ENCODE data around the gene ACKR2. TPM values are rescaled to one million over a fixed set of nuclear protein-coding genes. Genes with fewer than 3 reads are reported as not detected.

Gene ACKR2
- total RNA-seq, 4 donors from 2014 or later = 5.6 to 15.3 (median 10.7) TPM

DNA sequence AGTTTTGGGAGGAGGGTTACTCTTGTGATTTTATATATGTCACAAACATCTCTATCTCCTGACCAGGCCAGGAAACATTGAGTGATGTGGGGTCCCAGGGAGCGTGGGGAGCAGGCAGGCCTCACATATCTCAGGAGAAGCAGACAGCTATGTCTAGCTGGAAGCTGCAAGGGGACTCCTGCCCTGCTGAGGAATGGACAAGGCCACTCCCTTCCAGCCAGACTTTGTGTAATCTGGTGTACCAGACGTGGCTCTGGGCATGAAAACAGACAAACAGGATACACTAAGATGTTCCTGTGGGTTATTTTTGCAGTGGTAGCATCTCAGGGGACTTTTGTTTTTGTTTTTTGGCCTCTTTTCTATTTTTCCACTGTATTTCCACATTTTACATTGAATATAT, 43.2 kb downstream of the ACKR2 start:
- H3K4me1 ChIP-seq = peaks cover 0 to 9% of the 10 kb centered on the region in 2 donors
- 58 to 77% methylated on average over 2 of the region's 2 CpGs for WGBS, 2 donors
- H3K36me3 ChIP-seq = no peaks in the 10 kb centered on the region
- peak overlapping the region; percentile 24 to 53 (median 42) for H3K27ac ChIP-seq
- intact Hi-C loops (cut with DNase I) = no loop called here
- H3K4me3 ChIP-seq (replicated peaks in 1 of 3) = no peak overlapping the region
- DNase-seq = no peak
- TF ChIP-seq POLR2A (IDR thresholded peaks at IDR 0.05) = no peak
- TF ChIP-seq, protein P1, sequence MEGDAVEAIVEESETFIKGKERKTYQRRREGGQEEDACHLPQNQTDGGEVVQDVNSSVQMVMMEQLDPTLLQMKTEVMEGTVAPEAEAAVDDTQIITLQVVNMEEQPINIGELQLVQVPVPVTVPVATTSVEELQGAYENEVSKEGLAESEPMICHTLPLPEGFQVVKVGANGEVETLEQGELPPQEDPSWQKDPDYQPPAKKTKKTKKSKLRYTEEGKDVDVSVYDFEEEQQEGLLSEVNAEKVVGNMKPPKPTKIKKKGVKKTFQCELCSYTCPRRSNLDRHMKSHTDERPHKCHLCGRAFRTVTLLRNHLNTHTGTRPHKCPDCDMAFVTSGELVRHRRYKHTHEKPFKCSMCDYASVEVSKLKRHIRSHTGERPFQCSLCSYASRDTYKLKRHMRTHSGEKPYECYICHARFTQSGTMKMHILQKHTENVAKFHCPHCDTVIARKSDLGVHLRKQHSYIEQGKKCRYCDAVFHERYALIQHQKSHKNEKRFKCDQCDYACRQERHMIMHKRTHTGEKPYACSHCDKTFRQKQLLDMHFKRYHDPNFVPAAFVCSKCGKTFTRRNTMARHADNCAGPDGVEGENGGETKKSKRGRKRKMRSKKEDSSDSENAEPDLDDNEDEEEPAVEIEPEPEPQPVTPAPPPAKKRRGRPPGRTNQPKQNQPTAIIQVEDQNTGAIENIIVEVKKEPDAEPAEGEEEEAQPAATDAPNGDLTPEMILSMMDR (IDR thresholded peaks at IDR 0.05) = no peak
- no peaks in the 10 kb centered on the region for H3K9me3 ChIP-seq
- H3K27me3 ChIP-seq = no peaks in the 10 kb centered on the region

DNA sequence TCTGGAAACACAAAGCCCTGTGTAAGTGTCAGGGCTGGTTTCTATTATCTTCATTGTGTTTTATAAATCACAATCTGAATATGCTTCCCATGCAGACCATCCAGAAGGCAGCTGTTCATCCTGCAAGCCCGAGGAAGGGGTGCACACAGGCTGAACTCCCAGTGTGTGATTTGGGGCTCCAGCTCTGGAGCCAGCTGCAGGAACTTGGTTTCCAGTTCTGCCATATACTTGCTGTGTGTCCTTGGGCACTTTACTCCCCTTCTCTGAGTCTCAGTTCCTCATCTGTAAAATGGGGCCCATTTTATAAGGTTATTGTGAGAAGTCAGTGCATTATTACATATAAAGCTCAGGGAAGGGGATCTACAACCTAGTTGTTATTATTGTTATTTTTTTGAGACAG, 43.8 kb downstream of the ACKR2 start:
- no peaks in the 10 kb centered on the region for H3K36me3 ChIP-seq
- no peaks in the 10 kb centered on the region for H3K27me3 ChIP-seq
- no peak for DNase-seq
- no peak overlapping the region for H3K4me3 ChIP-seq (replicated peaks in 1 of 3)
- peaks cover 0 to 6% of the 10 kb centered on the region in 2 donors for H3K4me1 ChIP-seq
- intact Hi-C loops (cut with DNase I) = no loop called here
- TF ChIP-seq, protein P1 (IDR thresholded peaks at IDR 0.05) = no peak
- WGBS, 2 donors = 89 to 100% methylated on average over 1 of the region's 1 CpG
- H3K27ac ChIP-seq = peak overlapping the region in 2 of 3 donors; percentile 26 to 37
- H3K9me3 ChIP-seq = no peaks in the 10 kb centered on the region

DNA sequence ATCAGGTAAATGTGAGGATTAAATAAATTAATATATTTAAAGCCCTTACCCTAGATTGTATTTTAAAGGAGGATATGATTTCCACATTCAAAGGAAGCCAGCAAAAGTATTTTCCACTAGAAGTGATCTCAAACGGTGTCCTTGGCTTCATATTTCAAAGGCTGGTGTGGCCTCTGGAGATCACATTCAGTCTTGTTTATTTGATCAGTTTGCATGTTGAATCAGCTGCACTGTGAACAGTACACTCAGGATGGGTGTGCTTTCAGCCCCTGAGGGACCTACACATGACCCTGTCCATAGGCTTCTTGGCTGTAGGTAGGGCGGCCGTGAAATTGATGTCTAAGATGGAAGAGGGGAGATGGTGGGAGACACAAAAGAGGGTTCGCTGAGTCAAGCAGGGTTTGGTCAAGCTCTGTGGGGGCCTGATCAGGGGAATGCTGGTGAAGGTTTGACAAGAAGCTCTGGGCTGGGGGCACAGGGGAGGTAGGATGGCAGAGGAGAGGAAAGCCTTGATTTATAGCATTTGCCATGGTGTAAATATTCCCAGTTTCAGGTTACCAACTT, 44.6 kb downstream of the ACKR2 start:
- Histone ChIP-seq H3K36me3 (no peaks in the 10 kb centered on the region), H3K27me3 (no peaks in the 10 kb centered on the region), H3K4me3 (replicated peaks in 1 of 3) (no peak overlapping the region), H3K4me1 (peaks cover 0 to 6% of the 10 kb centered on the region in 2 donors), H3K27ac (no peak overlapping the region), H3K9me3 (no peaks in the 10 kb centered on the region)
- no peak for TF ChIP-seq POLR2A (IDR thresholded peaks at IDR 0.05)
- TF ChIP-seq, protein P1 (IDR thresholded peaks at IDR 0.05) = no peak
- DNase-seq = no peak
- intact Hi-C loops (cut with DNase I) = no loop called here
- WGBS, 2 donors = 82 to 84% methylated on average over 4 of the region's 4 CpGs

DNA sequence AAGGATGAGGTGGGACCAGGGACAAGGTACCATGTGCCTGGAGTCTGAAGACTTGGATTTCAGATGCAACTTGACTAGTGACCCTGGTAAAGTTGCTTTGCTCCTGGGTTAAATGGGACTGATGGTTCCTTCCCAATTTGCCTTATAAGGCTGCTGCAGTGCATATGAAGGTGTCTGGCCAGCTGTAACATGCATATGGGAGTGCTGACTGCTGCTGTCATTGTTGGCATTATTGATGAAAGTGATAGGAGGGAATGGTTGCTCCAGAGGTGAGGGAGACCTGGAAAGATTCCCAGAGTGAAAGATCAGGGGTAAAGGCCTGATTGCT, 45.9 kb downstream of the ACKR2 start:
- Histone ChIP-seq H3K27me3 (no peaks in the 10 kb centered on the region), H3K36me3 (no peaks in the 10 kb centered on the region), H3K9me3 (no peaks in the 10 kb centered on the region), H3K4me1 (peaks cover 0 to 6% of the 10 kb centered on the region in 2 donors), H3K27ac (no peak overlapping the region), H3K4me3 (replicated peaks in 1 of 3) (no peak overlapping the region)
- TF ChIP-seq POLR2A (IDR thresholded peaks at IDR 0.05) = no peak
- TF ChIP-seq, protein P1 (IDR thresholded peaks at IDR 0.05) = no peak
- DNase-seq = no peak
- intact Hi-C loops (cut with DNase I) = no loop called here

DNA sequence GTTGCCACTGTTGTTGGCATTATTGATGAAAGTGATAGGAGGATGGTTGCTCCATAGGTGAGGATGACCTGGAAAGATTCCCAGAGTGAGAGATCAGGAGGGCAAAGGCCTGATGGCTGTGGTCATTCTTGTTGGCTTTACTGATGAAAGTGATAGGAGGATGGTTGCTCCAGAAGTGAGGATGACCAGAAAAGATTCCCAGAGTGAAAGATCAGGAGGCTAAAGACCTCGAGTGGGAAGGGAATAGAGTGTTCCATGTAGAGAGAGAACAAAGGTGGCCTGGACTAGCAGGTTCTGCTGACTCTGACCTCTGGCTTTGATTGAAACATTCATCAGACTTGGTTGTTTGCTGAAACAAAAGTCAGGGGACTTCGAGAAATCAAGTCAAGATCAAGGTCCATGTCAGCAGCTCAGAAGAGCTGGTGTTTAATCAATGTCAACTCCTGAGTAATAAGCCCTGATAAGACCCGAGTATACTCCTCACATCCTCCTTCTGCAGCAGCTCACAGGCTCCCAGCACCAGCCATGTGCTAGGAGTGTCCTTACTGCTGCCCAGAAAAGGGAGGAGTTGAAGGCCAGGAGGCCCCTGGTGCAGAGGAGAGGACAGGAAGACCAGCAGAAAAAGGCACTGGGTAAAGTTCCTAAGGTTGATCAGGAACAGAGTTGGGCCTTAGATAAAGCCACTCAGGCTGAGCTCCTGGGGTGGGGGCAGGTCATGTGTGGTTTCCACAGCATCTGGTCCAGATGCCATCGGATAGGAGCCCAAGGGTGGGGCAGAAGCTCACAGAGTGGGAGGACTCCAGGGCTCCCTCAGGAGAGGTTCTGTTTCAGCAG, 46.5 kb downstream of the ACKR2 start:
- TF ChIP-seq, protein P1 (IDR thresholded peaks at IDR 0.05) = no peak
- no peak for TF ChIP-seq POLR2A (IDR thresholded peaks at IDR 0.05)
- Histone ChIP-seq H3K4me3 (replicated peaks in 1 of 3) (no peak overlapping the region), H3K36me3 (no peaks in the 10 kb centered on the region), H3K27me3 (no peaks in the 10 kb centered on the region), H3K9me3 (no peaks in the 10 kb centered on the region), H3K4me1 (peaks cover 0 to 6% of the 10 kb centered on the region in 2 donors), H3K27ac (no peak overlapping the region)
- no peak for DNase-seq
- 81 to 83% methylated on average over 4 of the region's 4 CpGs for WGBS, 2 donors
- intact Hi-C loops (cut with DNase I) = no loop called here

Measured in thyroid gland (tissue), 4 donors.